ENCODE measurements around the gene ZNF689. TPM values are rescaled to one million over a fixed set of nuclear protein-coding genes. Genes with fewer than 3 reads are reported as not detected.

Gene ZNF689
- polyA plus RNA-seq, 4 donors: 5.7 to 8.9 (median 7.0) TPM

- FAIRE-seq (peak; percentile 68), DNase-seq (peak; percentile 99 to 100)
- Histone ChIP-seq H3K27ac (ENCODE audit: low read depth in 1 of 3, low read length in 2 of 3) (peak within 1 kb of the TSS; percentile 85 to 96 (median 91)), H3K9me3 (ENCODE audit: control insufficient read depth in 2 of 2, insufficient read depth in 1 of 2, low read depth in 1 of 2, low read length in 1 of 2) (no peaks in the 10 kb centered on the region), H3K36me3 (ENCODE audit: control insufficient read depth in 3 of 3, insufficient read depth in 2 of 3, low read depth in 1 of 3, low read length in 3 of 3) (peaks cover 0 to 34% (median 5%) of the 10 kb centered on the region in 3 donors), H3K4me3 (ENCODE audit: low read depth in 1 of 3, low read length in 3 of 3) (peak within 1 kb of the TSS; percentile 73 to 78 (median 77)), H3K27me3 (ENCODE audit: control insufficient read depth in 3 of 3, insufficient read depth in 3 of 3, low read length in 3 of 3) (no peaks in the 10 kb centered on the region), H3K4me1 (ENCODE audit: control insufficient read depth in 3 of 3, insufficient read depth in 2 of 3, low read depth in 1 of 3, low read length in 2 of 3) (peaks cover 4 to 41% (median 5%) of the 10 kb centered on the region in 3 donors)
- WGBS, 3 donors: 0% methylated on average over 66 to 74 of the region's 74 CpGs
Measured at GRCh38 chr16:30557957-30558788, 52.0 kb downstream of the ZNF689 start, which contains the start of gene ZNF764. Gene ZNF764, minus strand, starts transcription at chr16:30558374. Its CDS starts 192 bp downstream, at chr16:30558182.

GRCh38 chr16:30557707-30557956 is 52.6 kb downstream of the ZNF689 start:
- Histone ChIP-seq H3K4me1 (ENCODE audit: control insufficient read depth in 3 of 3, insufficient read depth in 2 of 3, low read depth in 1 of 3, low read length in 2 of 3) (peaks cover 4 to 47% (median 9%) of the 10 kb centered on the region in 3 donors), H3K36me3 (ENCODE audit: control insufficient read depth in 3 of 3, insufficient read depth in 2 of 3, low read depth in 1 of 3, low read length in 3 of 3) (peaks cover 0 to 39% (median 8%) of the 10 kb centered on the region in 3 donors), H3K27me3 (ENCODE audit: control insufficient read depth in 3 of 3, insufficient read depth in 3 of 3, low read length in 3 of 3) (no peaks in the 10 kb centered on the region), H3K27ac (ENCODE audit: low read depth in 1 of 3, low read length in 2 of 3) (peak overlapping the region; percentile 85 to 96 (median 91)), H3K9me3 (ENCODE audit: control insufficient read depth in 2 of 2, insufficient read depth in 1 of 2, low read depth in 1 of 2, low read length in 1 of 2) (no peaks in the 10 kb centered on the region), H3K4me3 (ENCODE audit: low read depth in 1 of 3, low read length in 3 of 3) (peak overlapping the region; percentile 73 to 78 (median 77))
- 0 to 1% (median 0%) methylated on average over 15 to 17 of the region's 17 CpGs for WGBS, 3 donors
- DNase-seq (peak in 1 of 2 donors; percentile 67), FAIRE-seq (no peak)

GRCh38 chr16:30556125-30556473 is 54.1 kb downstream of the ZNF689 start:
- DNase-seq (no peak), FAIRE-seq (no peak)
- Histone ChIP-seq H3K36me3 (ENCODE audit: control insufficient read depth in 3 of 3, insufficient read depth in 2 of 3, low read depth in 1 of 3, low read length in 3 of 3) (peaks cover 0 to 48% (median 8%) of the 10 kb centered on the region in 3 donors), H3K9me3 (ENCODE audit: control insufficient read depth in 2 of 2, insufficient read depth in 1 of 2, low read depth in 1 of 2, low read length in 1 of 2) (no peaks in the 10 kb centered on the region), H3K4me3 (ENCODE audit: low read depth in 1 of 3, low read length in 3 of 3) (peak overlapping the region in 1 of 3 donors; percentile 11), H3K27me3 (ENCODE audit: control insufficient read depth in 3 of 3, insufficient read depth in 3 of 3, low read length in 3 of 3) (no peaks in the 10 kb centered on the region), H3K27ac (ENCODE audit: low read depth in 1 of 3, low read length in 2 of 3) (peak overlapping the region in 1 of 3 donors; percentile 48), H3K4me1 (ENCODE audit: control insufficient read depth in 3 of 3, insufficient read depth in 2 of 3, low read depth in 1 of 3, low read length in 2 of 3) (peaks cover 4 to 57% (median 9%) of the 10 kb centered on the region in 3 donors)
- WGBS, 3 donors: 64 to 68% (median 65%) methylated on average over 10 of the region's 10 CpGs

GRCh38 chr16:30555315-30556124 is 54.7 kb downstream of the ZNF689 start:
- no peaks in the 10 kb centered on the region for H3K27me3 ChIP-seq (ENCODE audit: control insufficient read depth in 3 of 3, insufficient read depth in 3 of 3, low read length in 3 of 3)
- 95 to 96% (median 95%) methylated on average over 56 to 69 of the region's 69 CpGs for WGBS, 3 donors
- no peak overlapping the region for H3K27ac ChIP-seq (ENCODE audit: low read depth in 1 of 3, low read length in 2 of 3)
- H3K4me3 ChIP-seq (ENCODE audit: low read depth in 1 of 3, low read length in 3 of 3): peak overlapping the region in 1 of 3 donors; percentile 11
- DNase-seq: no peak
- H3K9me3 ChIP-seq (ENCODE audit: control insufficient read depth in 2 of 2, insufficient read depth in 1 of 2, low read depth in 1 of 2, low read length in 1 of 2): no peaks in the 10 kb centered on the region
- H3K36me3 ChIP-seq (ENCODE audit: control insufficient read depth in 3 of 3, insufficient read depth in 2 of 3, low read depth in 1 of 3, low read length in 3 of 3): peaks cover 0 to 49% (median 8%) of the 10 kb centered on the region in 3 donors
- no peak for FAIRE-seq
- peaks cover 4 to 58% (median 9%) of the 10 kb centered on the region in 3 donors for H3K4me1 ChIP-seq (ENCODE audit: control insufficient read depth in 3 of 3, insufficient read depth in 2 of 3, low read depth in 1 of 3, low read length in 2 of 3)

- Histone ChIP-seq H3K4me3 (ENCODE audit: low read depth in 1 of 3, low read length in 3 of 3) (no peak overlapping the region), H3K36me3 (ENCODE audit: control insufficient read depth in 3 of 3, insufficient read depth in 2 of 3, low read depth in 1 of 3, low read length in 3 of 3) (peaks cover 0 to 49% (median 8%) of the 10 kb centered on the region in 3 donors), H3K27ac (ENCODE audit: low read depth in 1 of 3, low read length in 2 of 3) (no peak overlapping the region), H3K4me1 (ENCODE audit: control insufficient read depth in 3 of 3, insufficient read depth in 2 of 3, low read depth in 1 of 3, low read length in 2 of 3) (peaks cover 3 to 62% (median 9%) of the 10 kb centered on the region in 3 donors), H3K9me3 (ENCODE audit: control insufficient read depth in 2 of 2, insufficient read depth in 1 of 2, low read depth in 1 of 2, low read length in 1 of 2) (no peaks in the 10 kb centered on the region), H3K27me3 (ENCODE audit: control insufficient read depth in 3 of 3, insufficient read depth in 3 of 3, low read length in 3 of 3) (no peaks in the 10 kb centered on the region)
- DNase-seq (no peak), FAIRE-seq (no peak)
- 90 to 94% (median 94%) methylated on average over 18 of the region's 18 CpGs for WGBS, 3 donors
Measured at GRCh38 chr16:30554557-30555314, 55.5 kb downstream of the ZNF689 start.

- DNase-seq: no peak
- Histone ChIP-seq H3K27me3 (ENCODE audit: control insufficient read depth in 3 of 3, insufficient read depth in 3 of 3, low read length in 3 of 3) (no peaks in the 10 kb centered on the region), H3K9me3 (ENCODE audit: control insufficient read depth in 2 of 2, insufficient read depth in 1 of 2, low read depth in 1 of 2, low read length in 1 of 2) (no peaks in the 10 kb centered on the region), H3K4me3 (ENCODE audit: low read depth in 1 of 3, low read length in 3 of 3) (no peak overlapping the region), H3K4me1 (ENCODE audit: control insufficient read depth in 3 of 3, insufficient read depth in 2 of 3, low read depth in 1 of 3, low read length in 2 of 3) (peaks cover 4 to 62% (median 9%) of the 10 kb centered on the region in 3 donors), H3K36me3 (ENCODE audit: control insufficient read depth in 3 of 3, insufficient read depth in 2 of 3, low read depth in 1 of 3, low read length in 3 of 3) (peaks cover 0 to 49% (median 8%) of the 10 kb centered on the region in 3 donors), H3K27ac (ENCODE audit: low read depth in 1 of 3, low read length in 2 of 3) (no peak overlapping the region)
- WGBS, 3 donors: 88 to 100% (median 92%) methylated on average over 2 of the region's 2 CpGs
- no peak for FAIRE-seq
Measured at GRCh38 chr16:30553393-30553899, 56.7 kb downstream of the ZNF689 start.

GRCh38 chr16:30552956-30553355 is 57.2 kb downstream of the ZNF689 start:
- H3K36me3 ChIP-seq (ENCODE audit: control insufficient read depth in 3 of 3, insufficient read depth in 2 of 3, low read depth in 1 of 3, low read length in 3 of 3): peaks cover 0 to 49% (median 8%) of the 10 kb centered on the region in 3 donors
- DNase-seq (no peak), FAIRE-seq (no peak)
- no peaks in the 10 kb centered on the region for H3K27me3 ChIP-seq (ENCODE audit: control insufficient read depth in 3 of 3, insufficient read depth in 3 of 3, low read length in 3 of 3)
- 83 to 93% (median 84%) methylated on average over 4 of the region's 4 CpGs for WGBS, 3 donors
- H3K9me3 ChIP-seq (ENCODE audit: control insufficient read depth in 2 of 2, insufficient read depth in 1 of 2, low read depth in 1 of 2, low read length in 1 of 2): peaks cover 0 to 1% of the 10 kb centered on the region in 2 donors
- no peak overlapping the region for H3K4me3 ChIP-seq (ENCODE audit: low read depth in 1 of 3, low read length in 3 of 3)
- peak overlapping the region in 1 of 3 donors; percentile 32 for H3K27ac ChIP-seq (ENCODE audit: low read depth in 1 of 3, low read length in 2 of 3)
- peaks cover 4 to 67% (median 9%) of the 10 kb centered on the region in 3 donors for H3K4me1 ChIP-seq (ENCODE audit: control insufficient read depth in 3 of 3, insufficient read depth in 2 of 3, low read depth in 1 of 3, low read length in 2 of 3)
